CD4-positive, alpha-beta T cell treated with Interleukin-12 subunit alpha and Interleukin-12 subunit beta, for 1 hour (primary cell): ENCODE measurements around the gene HAO1.
"Not testable (repeated sequence)": the region's sequence is repeated elsewhere in the genome, so short reads cannot be mapped to it uniquely, and the experiment has no call there.

Source experiments
- DNase-seq: peaks from one replicate; pipeline ENCODE4 v3.0.0-alpha.2; 2020

HAO1 gene

GRCh38 chr20:7940341-7940740 lies at the start of gene HAO1:
HAO1 (minus strand) TSS chr20:7940458; CDS start chr20:7940422, 36 bp downstream.
- DNase-seq = no peak

DNA sequence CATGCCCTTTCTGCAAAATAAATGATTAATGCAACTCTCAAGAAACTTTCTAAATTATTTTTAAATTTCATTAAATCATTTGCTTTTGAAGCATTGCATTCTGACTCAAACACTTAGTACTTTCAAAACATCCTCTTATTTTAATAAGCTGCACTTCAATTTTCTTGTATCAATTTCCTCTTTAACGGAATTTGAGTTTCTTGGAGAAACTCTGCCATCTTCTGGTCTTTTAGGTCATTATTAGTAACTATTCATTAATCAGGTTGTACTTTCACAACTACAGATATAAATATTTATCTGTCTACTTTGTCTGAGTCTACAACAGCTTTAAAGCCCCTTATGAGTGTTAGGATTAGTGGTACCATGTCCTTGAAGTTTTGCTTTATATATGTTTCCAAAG lies 49.1 kb upstream of the HAO1 start:
- DNase-seq = no peak

DNA sequence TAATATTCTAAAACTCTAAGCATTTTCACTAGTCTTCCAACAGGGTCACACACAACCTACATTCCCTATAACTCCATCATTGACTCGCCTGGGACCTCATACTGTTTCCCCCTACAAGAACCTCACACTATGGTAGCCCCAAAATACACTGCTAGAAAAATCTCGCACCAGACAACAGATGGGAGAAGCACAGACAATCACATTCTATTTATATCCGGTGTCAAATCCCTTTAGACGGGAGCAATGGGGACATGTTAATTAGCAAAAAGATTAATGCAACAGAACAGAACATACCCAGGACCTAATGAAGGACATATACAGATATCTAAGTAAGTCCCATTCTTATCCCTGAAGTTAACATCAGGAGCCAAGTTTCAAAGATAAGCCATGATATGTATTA lies 45.7 kb upstream of the HAO1 start:
- no peak for DNase-seq

DNA sequence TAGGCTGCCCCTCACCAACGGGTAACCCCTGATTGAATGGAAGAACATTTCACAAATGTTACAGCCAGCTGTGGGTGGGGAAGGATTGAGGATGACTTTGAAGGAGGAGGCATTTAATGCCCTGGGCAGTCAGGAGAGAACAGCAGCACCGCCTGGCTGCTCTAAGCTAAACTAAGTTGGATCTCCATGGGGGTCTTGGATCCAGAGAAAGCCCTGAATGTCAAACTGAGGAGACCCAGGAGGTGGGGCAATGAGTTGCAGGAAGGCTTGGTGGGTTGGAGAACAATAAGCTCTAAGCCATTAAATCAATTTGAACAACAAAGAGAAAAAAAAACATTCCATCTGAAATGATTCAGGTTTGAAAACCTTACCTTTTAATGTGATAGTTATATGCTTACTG lies 43.9 kb upstream of the HAO1 start:
- no peak for DNase-seq

DNA sequence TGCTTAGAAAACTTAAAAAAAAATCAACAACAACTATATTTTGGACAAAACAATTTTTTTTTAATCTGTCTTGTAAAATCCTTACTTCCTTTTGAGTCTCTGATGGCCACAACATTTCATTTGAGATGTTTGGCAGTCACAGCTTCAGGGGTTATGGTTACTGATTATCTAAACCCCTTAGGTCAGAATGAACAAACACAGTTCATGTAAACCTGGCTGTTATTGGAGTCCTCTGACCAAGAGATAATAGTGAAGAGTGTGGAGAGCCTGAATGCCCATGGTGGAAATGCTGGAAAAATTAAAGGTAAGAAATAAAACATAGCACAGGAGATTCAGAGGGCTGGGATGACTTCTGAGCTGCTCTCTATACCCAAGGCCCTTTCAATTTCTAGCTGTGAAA lies 41.1 kb upstream of the HAO1 start:
- DNase-seq = no peak

DNA sequence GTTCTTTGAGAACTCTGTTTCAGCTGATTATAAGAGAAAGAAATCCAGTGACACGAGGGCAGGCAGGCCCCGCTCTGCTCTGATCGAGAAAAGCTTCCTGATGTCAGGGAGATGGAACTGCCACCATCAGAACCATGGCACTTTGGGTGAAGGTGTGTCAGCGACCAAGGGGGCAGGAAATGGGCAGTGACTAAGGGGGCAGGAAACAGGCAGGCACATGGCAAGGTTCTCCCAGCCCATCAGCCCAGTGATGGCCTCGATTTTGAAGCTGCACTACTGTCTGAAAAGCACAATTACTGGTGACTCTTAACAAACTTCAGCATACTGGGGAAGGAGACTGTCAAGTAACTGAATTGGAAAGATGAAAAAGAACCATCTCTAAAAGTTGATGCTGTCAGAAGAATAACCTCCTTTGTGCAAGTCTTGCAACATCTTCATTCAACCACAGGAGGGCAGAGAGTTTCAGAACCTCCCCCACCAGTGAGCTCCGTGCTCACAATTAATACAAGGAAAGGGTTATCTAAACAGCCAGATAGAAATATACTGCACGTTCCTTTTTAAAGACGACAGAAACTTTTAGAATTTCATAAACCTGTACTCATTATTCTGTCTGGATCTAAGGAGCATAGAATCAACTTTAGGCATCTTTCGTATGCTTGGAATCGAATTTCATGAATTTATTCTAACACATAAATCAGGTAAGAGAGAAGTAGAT lies 40.2 kb upstream of the HAO1 start:
- DNase-seq = peak; percentile 23

GRCh38 chr20:7977709-7978108 lies 37.5 kb upstream of the HAO1 start:
- DNase-seq = no peak

- no peak for DNase-seq
Observed at GRCh38 chr20:7975851-7976414, 35.7 kb upstream of the HAO1 start.

DNA sequence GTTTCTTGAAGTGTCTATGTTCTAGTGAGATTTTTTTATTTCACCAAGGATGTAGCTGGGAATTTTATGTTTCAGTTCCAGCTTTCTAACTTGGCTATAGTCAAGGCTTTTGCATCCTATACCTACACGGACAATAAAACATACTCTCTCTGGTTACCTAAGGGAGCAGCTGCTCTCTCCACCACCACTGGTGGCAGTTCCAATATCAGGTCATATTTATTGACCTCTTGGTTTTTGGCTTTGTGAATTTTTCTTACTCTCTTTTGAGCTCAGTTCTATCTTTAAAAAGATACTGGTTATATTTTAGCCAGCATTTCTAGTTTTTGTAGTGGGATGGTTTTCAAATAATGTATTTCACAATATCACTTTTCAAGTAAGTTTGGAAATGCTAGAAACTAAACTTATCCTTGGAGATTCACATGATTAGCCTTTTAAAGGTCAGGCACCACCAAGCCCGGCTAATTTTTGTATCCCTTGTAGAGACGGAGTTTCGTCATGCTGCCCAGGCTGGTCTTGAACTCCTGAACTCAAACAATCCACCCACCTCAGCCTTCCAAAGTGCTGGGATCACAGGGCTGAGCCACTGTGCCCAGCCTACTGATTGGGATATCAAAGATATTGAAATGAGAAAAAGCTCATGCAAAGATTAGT lies 34.7 kb upstream of the HAO1 start:
- no peak for DNase-seq

DNA sequence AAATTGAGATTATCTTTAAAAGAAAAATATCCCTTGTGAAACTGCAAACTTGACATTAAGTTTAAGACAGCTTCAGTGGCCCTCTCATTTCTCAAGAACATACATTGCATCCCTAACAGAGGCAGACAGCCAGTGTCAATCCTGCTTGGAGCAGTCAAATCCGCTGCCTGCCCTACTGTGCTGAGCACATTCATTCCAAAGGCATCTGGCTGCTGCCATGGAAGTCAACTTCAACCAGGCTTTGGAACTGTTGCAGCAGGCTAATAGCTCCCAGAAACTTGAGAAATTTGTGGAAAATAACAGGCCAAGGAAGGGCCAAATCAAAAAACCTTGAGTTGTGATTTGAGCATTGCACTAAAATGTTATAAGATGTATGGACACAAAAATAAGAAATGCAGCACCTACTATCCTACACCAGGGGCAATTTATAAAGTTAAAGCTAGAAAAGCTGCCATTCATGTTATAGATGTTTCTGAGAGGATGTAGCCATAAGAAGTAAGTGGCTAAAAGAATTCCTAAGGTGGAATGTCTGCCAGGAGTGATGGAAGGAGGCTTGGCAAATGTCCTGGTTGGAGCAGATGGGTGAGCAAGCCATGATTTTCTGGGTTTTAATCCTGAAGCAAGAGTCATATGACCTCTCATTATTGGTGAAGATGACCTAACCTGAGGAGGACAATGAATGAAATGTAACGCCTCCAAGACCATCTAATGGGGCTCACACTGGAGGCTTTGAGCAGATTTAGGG lies 31.4 kb upstream of the HAO1 start:
- no peak for DNase-seq

DNA sequence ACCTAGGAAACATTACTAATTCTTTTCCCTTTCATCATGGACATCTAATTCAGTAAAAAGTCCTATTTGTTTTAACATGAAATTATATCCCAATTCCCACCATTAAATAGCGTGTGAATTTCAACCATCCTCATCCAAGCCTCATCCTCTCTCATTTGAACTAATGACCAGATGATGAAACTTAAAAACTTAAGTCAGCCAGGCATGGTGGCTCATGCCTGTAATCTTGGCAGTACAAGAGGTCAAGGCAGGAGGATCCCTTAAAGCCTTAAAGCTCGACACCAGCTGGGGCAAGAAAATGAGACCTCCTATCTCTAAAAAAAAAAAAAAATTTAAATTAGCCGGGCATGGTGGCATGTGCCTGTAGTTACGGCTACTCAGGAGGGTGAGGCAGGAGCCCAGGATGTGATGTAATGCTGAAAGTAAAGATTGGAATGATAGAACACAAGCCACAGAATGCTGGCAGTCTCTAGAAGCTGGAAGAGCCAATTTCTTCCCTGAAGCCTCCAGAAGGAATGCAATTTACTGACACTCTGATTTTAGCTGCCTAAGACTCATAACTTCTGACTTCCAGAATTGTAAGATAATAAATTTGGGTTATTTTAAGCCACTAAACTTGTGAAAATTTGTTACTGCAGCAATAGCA lies 27.1 kb upstream of the HAO1 start:
- no peak for DNase-seq

- no peak for DNase-seq
Observed at GRCh38 chr20:7966176-7966575, 25.9 kb upstream of the HAO1 start.

DNA sequence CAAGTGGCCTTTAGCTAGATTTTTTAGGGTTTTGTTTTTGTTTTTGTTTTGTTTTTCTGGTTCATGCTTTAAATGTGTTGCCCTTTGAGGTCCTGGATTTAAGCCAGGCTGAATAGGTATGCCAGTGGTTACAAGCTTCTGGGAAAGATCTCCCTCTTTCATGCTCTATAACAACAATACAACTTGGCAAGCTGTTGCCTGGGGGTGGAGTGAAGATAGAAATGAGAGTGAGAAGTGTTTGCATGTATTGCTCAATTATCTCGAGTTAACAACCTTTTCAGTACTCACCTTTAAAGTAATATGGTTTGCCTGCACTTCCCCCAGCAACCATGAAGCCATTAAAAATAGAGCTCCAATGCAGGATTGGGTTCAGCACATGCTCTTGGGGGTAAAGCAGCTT lies 19.2 kb upstream of the HAO1 start:
- DNase-seq = no peak

- DNase-seq = not testable (repeated sequence)
Observed at GRCh38 chr20:7956561-7956960, 16.3 kb upstream of the HAO1 start.

DNA sequence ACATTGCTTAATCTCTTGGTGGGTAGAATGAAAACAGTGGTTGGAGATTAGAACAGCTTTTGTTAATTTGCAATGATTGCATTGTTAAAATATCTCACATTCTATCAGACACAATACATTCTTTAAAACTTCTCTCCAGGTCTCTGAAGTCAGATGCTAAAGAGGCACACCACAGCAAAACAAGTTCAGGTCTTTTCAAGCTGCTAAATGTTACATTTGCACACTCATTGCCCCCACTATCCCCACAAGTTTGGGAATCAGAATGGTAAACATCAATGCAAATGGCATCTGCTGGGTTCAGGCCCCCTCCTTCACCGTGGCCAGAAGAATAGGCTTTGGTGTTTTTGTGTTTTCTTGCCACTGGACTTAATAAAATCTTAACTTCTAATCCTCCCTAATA lies 10.1 kb upstream of the HAO1 start:
- no peak for DNase-seq

- DNase-seq = no peak
Observed at GRCh38 chr20:7943891-7944290, 3.6 kb upstream of the HAO1 start.

- DNase-seq = no peak
Observed at GRCh38 chr20:7939663-7940062, 595 bp downstream of the HAO1 start.

GRCh38 chr20:7938058-7938457 lies 2.2 kb downstream of the HAO1 start:
- no peak for DNase-seq

DNA sequence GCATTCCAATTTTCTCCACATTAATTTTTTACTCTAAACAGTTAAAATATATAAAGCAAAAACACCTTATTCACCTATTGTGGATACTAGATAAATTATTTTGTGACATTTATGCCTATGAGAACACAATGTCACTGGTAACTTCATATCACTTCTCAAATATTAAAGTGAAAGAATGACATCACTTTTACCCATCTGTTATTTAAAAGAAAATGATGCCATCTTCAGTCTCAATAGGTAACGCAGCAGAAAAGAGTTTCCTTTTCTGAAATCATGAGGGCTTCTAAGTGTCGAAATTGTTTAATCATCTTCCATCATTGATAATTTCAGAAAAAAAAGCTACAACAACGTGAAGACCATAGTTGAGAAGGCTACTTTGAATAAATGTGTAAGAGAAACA lies 2.9 kb downstream of the HAO1 start:
- no peak for DNase-seq

DNA sequence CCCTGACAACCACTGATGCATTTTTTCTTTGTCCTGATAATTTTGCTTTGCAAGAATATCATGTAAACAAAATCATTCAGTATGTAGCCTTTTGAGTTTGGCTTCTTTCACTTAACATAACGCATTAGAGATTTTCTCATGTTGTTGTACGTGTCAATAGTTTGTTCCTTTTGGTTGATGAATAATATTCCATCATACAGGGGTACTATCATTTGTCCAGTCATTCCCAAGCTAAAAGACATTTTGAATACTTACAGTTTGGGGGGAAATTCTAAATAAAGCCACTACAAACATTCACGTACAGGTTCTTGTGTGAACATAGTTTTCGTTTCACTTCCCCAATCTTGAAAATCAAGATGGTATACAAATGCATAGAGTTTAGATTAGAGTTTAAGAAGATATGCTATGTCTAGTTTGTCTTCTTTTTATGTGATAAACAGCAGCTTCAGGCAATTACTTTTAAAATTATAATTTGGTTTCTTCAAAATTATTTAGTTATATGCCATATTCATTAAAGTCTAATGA lies 5.2 kb downstream of the HAO1 start:
- DNase-seq = no peak

GRCh38 chr20:7933346-7933745 lies 6.9 kb downstream of the HAO1 start:
- no peak for DNase-seq

DNA sequence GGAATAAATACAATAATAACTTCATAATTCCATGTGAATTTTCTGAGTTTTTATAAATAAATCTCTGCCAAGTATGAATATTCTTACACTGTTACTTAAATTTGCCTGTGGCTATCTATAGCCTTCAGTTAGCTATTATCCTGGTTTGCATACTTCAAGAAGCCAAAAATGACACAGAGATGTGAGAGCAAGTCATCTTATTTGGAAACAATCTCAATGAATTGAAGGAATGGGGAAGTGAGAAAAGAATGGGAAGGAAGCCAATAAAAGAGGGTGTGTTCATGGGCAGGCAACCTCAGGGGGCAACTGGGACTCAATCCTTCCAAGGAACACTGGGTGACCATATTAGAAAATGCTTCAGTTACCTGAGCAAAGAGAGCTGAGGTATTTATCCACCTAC lies 9.9 kb downstream of the HAO1 start:
- DNase-seq = no peak

DNA sequence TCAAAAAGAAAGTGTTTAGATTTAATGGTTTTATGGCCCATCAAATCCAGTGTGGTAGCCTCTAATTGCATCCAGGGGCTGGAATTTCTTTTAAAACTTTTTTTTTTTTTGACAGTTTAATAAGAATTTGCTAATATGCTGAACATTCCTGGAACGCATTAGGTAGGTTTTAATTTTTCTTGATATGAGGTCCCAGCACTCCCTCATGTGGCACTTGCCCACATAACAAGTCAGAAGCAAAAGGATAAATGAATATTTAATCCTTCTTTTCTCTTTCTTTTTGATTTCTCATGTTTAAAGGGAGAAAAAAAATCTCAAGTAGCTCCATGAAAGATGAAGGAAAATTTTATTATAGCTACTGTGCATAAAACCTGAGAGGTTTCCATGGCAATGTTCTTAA lies 13.5 kb downstream of the HAO1 start:
- DNase-seq = no peak
